G401 (cell line): ENCODE measurements around the gene MAN1A2. TPM values are rescaled to one million over a fixed set of nuclear protein-coding genes. Genes with fewer than 3 reads are reported as not detected.
A peak's percentile ranks its signal among the peaks of the same experiment; 100 is the strongest.

ENCODE experiments used
- DNase-seq: peaks from one replicate; pipeline ENCODE4 v3.0.0-alpha.2; 2015; ENCODE audit warnings: low spot score
- in situ Hi-C: cut with HindIII; loops from 2 replicates; pipeline ENCODE4 v1.10.0; 2016; ENCODE audit warnings: low sequenced_read_pairs, mixed read lengths
- total RNA-seq: library from RNA; depleted of rRNA; stranded (reverse); fragments of >200 nt; shearing (Covaris generic); gene quantifications from 2 replicates; pipeline ENCODE4 v1.2.3, GENCODE V29; 2014; rRNA removed

MAN1A2 gene
- total RNA-seq, 1 experiment from 2014 or later = 14.1 TPM

DNA sequence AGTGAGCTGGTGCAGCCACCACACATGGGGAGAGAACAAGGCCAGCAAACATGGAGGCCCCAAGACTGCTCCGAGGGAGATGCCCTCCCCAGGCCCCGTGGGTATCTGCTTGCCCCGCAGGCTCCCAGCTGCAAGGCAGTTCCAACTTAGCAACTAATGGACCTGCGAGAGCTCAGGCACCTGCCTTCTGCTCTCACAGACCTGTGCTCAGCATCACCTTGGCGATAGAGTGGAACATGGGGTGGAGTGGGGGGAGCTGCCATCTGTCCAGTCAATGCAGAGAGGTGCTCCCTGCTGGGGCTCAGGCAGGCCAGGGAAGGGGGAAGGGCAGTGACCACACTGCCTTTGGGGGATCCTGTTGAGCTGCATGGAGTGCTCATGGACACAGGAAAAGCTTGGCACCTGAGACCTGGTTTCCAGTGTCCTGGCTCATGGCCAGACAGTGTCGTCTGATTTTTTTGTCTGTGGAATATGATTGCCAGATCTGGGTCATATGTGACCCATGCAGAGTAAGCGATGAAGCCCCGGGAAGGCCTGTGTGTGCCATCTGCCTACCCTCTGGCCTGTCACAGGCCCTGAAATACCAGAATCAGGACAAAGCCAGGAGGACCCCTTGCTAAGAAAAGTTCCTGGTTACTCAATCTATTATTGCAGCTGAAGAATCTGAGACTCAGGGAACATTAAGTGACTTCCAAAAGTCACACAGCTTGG is 198.7 kb downstream of the MAN1A2 start:
- in situ Hi-C loops = no loop called here
- DNase-seq = peak; percentile 96

DNA sequence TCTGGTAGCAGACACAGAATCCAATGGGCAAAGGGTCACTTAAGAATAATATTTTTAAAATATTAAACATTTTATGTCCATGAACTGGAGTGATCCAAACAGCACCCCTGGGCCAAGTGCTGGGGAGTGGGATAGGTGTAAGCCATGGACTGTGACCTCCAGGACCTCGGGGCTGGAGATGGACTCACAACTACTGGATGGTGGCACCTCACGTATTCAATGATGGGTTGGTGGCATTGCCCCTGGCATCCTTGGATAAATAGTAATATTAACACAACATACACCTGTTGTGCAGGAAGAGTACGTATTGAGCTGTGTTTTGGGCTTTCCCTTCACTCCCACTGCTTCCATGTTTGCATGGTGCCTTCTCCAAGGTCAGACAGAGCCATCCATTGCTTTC is 199.3 kb downstream of the MAN1A2 start:
- in situ Hi-C loops = no loop called here
- DNase-seq = no peak

DNA sequence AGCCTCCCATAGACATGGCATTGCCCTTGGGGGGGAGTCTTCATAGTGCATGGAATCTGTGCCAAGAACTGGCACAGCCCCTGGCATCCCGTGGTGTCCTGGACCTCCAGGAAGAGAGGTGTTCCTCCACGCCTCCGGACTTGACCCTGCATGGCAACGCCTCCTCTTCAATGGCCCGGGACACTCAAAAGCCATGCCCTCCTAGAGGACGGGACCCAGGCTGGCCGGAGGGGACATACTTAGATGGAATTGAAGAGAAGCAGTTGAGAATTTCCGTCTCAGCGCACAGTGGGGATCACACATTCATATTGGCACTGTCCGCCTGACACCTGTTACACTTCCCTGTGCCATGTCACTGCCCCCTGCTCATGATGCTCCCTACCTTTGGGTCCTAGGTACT is 200.2 kb downstream of the MAN1A2 start:
- in situ Hi-C loops = no loop called here
- DNase-seq = no peak

DNA sequence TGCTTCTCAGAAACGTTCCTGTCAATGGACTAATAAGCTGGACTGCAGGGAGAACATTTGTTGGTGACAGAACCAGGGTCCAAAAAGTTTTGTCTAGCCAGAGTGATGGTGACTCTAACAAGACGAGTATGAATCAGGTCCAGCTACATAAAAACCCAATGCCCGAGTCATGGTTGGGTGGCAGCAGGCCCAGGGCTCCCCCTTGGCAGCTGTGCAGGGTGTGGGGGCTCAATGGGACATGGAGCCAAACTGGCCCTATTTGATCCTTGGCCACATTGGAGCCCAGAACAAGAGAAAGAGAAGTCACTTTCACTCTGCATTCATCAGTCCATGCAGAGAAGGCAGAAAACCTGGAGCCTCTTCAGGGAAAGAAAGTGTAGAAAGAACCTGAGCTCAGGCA is 200.7 kb downstream of the MAN1A2 start:
- in situ Hi-C loops = no loop called here
- no peak for DNase-seq

DNA sequence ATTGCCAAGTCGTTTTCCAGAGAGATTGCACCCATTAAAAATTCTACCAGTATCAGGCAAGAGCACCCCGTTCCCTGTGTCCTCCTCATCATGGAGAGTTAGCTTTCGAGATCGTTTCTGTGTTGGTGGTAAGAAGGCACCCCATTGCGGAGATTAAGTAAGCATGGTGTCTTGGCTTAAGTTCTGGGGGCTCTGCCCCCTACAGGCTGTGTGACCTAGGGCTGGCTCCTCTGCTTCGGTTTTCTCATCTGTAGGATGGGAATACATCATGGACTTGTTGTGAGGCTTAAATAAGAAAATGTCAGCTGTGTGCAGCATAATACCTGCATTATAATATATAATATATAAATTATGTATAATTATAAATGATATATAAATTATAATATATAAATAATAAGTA is 201.8 kb downstream of the MAN1A2 start:
- DNase-seq = no peak

DNA sequence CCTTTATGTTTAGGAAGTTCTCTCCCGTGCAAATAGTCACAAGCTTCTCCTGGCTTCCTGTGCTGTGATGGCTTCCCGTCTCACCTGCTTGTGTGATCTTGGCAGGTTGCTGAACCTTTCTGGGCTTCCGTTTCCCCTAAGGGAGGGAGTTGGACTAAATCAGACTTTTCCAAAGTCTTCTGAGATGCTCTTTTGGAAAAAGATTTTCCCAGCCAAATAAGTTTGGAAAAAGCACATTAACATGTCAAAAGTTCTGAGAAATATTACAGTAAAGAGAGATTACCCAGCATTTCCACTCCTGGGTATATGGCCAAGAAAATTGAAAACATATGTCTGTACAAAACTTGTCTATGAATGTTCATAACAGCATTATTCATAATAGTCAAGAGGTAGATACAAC is 202.6 kb downstream of the MAN1A2 start:
- in situ Hi-C loops = no loop called here
- no peak for DNase-seq

More for the DNA sequence above, 201.8 kb downstream of the MAN1A2 start:
- in situ Hi-C loops = no loop called here

DNA sequence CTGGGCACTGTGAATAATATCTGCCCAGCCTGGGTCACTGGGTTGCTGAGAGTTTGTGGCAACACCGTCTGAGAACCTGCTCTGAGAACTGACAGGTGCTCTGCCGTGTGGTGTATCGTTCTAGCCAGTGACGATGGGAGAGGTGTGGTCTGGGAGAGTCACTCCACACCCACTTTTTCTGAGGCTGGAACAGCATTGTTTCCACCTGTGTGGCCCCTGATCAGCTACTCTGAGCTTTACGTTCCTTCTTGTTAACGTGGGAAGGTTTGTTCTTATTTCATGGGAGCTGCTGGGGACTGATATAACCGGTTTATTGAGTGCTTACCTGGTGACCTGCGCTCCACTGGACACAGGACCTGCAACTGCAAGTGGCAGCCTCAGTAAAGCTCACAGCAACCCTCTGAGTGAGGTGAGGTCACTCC is 203.8 kb downstream of the MAN1A2 start:
- in situ Hi-C loops = no loop called here
- no peak for DNase-seq

DNA sequence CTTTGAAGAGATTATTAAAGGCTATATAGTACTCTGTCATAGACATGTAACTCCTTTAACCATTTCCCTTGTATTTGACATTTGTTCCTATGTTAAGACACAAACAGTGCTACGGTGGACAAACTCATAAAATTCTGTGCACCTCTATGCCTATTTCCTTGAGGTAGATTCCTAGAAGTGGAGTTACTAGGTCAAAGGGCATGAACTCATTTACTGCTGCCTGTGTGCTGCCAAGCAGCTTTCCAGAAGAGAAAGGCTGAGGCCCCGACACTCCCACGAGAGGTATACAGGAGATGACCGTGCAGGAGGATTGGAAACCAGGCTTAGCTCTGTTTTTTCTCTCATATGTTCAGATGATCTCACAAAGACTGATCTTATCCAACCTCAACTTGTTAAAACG is 204.2 kb downstream of the MAN1A2 start:
- in situ Hi-C loops = no loop called here
- DNase-seq = no peak

DNA sequence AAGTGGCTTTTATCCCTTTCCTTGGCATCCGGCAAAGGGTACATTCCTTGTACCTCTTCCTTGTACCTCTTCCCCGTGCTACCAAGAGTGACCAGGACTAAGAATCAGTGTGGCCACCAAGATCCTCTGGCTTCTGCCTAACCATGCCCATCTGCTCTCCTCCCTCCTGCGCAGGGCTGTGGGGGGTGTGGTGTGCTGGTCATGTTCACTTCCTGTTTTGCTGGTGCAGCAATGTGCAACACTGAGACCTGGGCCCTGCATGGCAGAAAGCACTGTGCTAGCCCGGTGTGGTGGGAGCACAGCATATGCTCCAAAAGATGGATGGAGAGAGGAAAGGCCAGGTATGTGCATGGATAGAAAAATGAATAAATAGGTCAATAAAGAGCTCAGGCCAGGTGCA is 205.3 kb downstream of the MAN1A2 start:
- in situ Hi-C loops = no loop called here
- DNase-seq = no peak

DNA sequence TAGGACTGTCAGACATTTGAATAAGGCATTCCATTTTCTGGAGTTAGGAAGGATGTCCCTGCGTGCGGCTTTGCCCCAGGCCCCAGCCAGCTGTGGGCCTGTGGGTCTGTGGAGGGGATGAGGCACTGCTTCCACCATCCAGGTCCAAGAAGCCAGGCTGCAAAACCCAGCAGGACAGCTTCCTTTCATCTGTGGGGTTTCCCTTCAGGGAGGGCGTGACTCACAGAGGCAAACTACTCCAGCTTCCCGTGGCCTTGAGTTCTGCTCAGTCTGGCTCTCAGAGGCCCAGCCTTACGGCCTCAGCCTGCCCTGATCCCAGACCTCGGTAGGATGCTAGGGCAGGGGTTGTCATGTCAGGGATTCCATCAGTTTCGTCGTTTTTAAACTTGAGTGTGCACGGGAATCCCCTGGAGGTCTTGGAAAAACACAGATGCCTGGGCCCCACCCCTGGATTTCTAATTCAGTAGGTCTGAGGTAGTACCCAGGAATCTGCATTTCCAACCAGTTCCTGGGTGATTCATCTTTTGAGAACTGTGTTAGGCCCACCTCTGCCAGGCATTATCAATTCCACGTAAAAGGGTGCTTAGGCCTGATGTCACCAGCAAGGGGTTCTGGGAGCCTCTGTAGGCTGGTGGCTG is 206.3 kb downstream of the MAN1A2 start:
- no peak for DNase-seq
- in situ Hi-C loops = no loop called here

DNA sequence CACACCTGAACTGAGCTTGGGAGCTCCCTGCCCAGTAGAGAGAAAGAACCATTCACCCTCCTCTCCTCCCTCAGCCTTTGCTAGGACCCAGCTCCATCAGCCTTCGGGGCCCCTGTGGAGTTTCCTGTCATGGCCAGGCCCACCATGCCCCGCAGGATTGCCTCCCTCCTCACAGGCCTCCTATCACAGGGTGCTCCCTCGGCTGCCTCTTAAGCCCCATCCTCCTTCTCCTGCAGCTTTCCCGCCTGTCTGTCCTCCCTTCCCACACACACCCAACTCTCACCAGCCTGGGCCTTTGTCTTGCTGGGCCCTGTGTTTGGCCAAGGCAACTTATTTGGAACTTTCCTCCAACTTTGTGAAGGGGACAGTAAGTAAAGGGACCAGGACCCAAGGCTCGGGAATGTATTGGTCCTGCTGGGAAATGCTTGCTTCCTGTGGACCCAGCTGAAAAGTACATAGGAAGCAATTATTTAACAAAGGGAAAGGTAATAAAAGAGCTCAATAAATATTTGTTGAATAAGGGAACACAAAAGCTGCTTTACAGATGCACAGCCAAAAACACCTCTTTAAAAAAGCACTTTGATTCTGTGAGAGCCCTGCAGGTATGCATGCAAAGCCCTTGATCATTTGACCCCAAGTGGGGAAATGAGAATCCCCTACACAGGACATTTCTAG is 207.0 kb downstream of the MAN1A2 start:
- in situ Hi-C loops = no loop called here
- no peak for DNase-seq

DNA sequence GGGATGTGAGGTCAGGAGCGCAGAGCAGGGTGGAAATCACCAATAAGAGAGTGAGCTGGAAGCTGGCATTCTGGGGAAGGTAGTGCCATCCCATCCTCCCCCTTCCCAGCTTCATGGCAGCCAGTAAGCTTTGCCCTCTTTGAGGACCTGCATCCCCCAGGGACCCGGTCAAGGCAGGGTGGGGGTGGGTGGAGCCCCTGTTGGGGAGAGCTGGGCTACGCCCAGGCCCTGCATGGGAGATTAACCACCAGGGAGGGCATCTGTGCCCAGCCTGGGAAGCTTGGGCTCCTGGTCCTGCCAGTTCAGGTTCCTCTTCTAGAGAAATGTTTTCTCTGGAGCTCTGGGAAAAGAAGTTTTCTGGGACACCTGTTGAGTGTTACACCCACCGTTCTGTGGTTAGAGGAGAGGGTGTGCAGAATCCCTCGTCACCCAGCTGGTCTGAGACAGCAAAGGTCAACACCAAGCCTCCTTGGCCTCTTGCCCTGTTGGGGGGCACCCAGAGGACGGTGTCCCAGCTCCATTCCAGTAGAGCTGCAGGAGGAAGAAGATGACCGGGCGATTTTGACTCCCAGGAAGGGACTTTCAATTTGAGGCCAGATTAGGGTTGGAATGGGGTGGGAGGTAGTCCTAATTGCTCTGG is 208.5 kb downstream of the MAN1A2 start:
- DNase-seq = no peak
- in situ Hi-C loops = no loop called here

DNA sequence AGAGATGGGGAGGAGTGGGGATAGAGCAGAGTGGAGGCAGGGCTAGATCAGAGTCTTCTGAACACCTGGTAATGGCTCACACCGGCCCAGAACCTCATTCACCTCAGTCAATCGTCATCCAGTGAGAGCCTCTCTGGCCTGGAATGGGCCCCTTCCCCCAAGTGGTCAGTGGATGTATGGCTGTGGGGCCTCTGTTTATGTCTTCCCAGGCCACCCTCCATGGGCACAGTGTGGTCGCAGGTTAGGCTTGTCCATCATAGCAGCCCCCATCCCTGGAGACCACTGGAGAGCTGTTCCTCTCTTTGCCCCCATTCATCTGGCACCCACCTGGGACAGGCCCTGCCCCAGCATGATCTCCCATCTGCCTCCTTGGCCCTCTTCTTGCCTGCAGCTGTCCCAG is 209.0 kb downstream of the MAN1A2 start:
- no peak for DNase-seq
- in situ Hi-C loops = no loop called here

DNA sequence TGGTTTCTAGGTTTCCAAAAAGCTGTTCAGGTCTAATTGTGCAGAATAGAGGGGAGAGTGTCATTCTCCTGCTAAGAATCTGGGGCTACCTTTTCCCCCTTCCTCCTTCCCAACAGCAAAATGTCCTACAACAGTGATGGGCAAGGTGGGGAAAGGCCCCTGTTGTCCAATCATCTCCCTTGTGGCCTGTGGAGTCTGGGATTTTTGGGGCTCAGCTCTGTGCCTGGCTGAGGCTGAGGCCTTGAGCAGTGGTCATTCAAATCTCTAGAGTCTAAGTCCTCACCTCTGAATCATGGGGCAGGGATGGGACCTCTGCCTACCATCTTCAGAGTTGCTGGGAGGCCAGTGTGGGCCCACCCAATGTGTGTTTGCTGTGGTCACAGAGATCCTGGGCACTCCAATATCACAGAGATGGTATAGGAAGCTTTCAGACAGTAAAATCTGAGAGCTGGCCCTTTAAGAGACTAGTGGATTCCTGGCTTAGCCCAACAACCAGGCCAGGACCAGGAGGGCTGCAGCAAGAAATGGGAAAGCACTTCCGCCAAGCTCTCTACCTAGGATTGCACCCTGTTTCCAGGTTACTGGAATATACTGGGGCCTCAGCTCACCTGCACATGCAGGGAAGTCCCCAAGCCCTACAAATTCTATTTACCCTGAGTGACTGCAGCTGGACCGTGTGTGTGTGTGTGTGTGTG is 210.1 kb downstream of the MAN1A2 start:
- in situ Hi-C loops = no loop called here

DNA sequence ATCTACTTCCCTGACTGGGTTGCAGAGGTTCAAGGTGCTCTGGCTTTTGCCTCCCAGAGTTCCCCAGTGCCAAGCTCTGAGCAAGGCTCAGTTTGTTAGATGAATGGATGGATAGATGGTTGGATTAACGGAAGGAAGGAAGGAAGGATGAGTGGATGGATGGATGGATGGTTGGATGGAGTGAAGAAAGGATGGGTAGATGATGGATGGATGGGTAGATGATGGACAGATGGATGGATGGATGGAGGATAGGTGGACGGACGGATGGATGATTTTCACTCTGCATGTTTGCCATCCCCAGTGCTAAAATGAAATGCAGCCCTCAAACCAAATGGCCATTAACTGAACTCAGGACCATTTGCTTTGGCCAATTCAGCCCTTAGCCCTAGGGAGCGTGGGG is 211.2 kb downstream of the MAN1A2 start:
- in situ Hi-C loops = no loop called here
- DNase-seq = no peak

More for the DNA sequence above, 210.1 kb downstream of the MAN1A2 start:
- DNase-seq = no peak

Other genes starting within 250 kb of the MAN1A2 start
- gene TRIM45, start 245.7 kb upstream of the MAN1A2 start, total RNA-seq = 5.2 and 6.0 TPM in 2 replicates
- gene VTCN1, start 156.5 kb upstream of the MAN1A2 start, total RNA-seq = not detected in 2 replicates
- 0.25 and 0.85 TPM in 2 replicates for gene TENT5C, start 238.6 kb downstream of the MAN1A2 start, total RNA-seq